B cell (primary cell): ENCODE data around the gene CLSTN2. TPM values are rescaled to one million over a fixed set of nuclear protein-coding genes. Genes with fewer than 3 reads are reported as not detected.

Source experiments
- ATAC-seq: fragments of 200-7000 bp; cut with Tn5 transposase; one replicate; pipeline ENCODE4 v1.10.0; 2021; ENCODE audit warnings: low read depth, mild to moderate bottlenecking, moderate number of reproducible peaks, moderate library complexity
- CTCF ChIA-PET: fragments of 350-600 bp; sonication (Branson Sonifier 250); formaldehyde crosslinking; loops from one replicate; lab custom pipeline; 2021; ENCODE audit warnings: antibody characterized with exemption, inconsistent platforms; lab: Charles Lee
- POLR2A ChIA-PET: fragments of 350-600 bp; sonication (Branson Sonifier 250); formaldehyde crosslinking; loops from one replicate; lab custom pipeline; 2021; ENCODE audit warnings: antibody characterized with exemption; lab: Charles Lee
- DNase-seq: peaks from one replicate; pipeline ENCODE4 v3.0.0; 2013
- H2AFZ ChIP-seq: 2 replicates; pipeline ENCODE4 v1.6.1; 2012; ENCODE audit warnings: mild to moderate bottlenecking, low read depth, low read length; ENCODE audit not compliant: insufficient read depth, poor library complexity, severe bottlenecking
- H3K27ac ChIP-seq, 2 donors: 1 replicate in 1 of 2; 2 replicates in 1 of 2; pipeline ENCODE4 v1.5.1; 2012 to 2013; ENCODE audit warnings: low read length in 2 of 2, mild to moderate bottlenecking in 2 of 2, moderate library complexity in 1 of 2
- H3K27me3 ChIP-seq, 4 experiments: fragments of 200-600 bp in 1 of 4; sonication (generic) in 1 of 4; replicated peaks in 1 of 4; 1 replicate in 2 of 4; 2 replicates in 2 of 4; pipeline versions ENCODE4 v1.6.1 to v1.7.0; 2013 to 2016; ENCODE audit warnings: low read length in 3 of 4, mild to moderate bottlenecking in 2 of 4, mixed read lengths in 1 of 4, moderate library complexity in 1 of 4; ENCODE audit not compliant: insufficient read depth in 4 of 4, control insufficient read depth in 3 of 4; ENCODE audit errors: control extremely low read depth in 1 of 4
- H3K36me3 ChIP-seq, 2 experiments: replicated peaks in 1 of 2; 1 replicate in 1 of 2; 2 replicates in 1 of 2; pipeline versions ENCODE4 v1.6.1 to v1.7.1; 2013; ENCODE audit warnings: low read length in 1 of 2; ENCODE audit not compliant: insufficient read depth in 2 of 2, control insufficient read depth in 1 of 2; ENCODE audit errors: control extremely low read depth in 1 of 2, extremely low read depth in 1 of 2
- H3K4me1 ChIP-seq, 2 donors: fragments of 200-600 bp in 1 of 2; sonication (generic) in 1 of 2; 1 replicate in 1 of 2; 2 replicates in 1 of 2; pipeline versions ENCODE4 v1.5.1 to v1.6.1; 2013 to 2017; ENCODE audit warnings: low read length in 2 of 2; ENCODE audit not compliant: control insufficient read depth in 2 of 2, insufficient read depth in 2 of 2
- H3K4me2 ChIP-seq: replicated peaks from 2 replicates; pipeline ENCODE3; 2012; ENCODE audit warnings: mild to moderate bottlenecking, low read depth, low read length; ENCODE audit not compliant: poor library complexity, severe bottlenecking
- H3K4me3 ChIP-seq, 5 experiments: fragments of 200-600 bp in 1 of 5; sonication (generic) in 1 of 5; 1 replicate in 3 of 5; 2 replicates in 2 of 5; pipeline versions ENCODE4 v1.5.1 to v1.7.0; 2011 to 2016; ENCODE audit warnings: low read length in 4 of 5, mild to moderate bottlenecking in 4 of 5, low read depth in 2 of 5, control low read depth in 1 of 5, moderate library complexity in 1 of 5; ENCODE audit not compliant: insufficient read depth in 1 of 5; ENCODE audit errors: control extremely low read depth in 1 of 5, extremely low read depth in 1 of 5
- H3K79me2 ChIP-seq: fragments of 200-600 bp; sonication (generic); one replicate; pipeline ENCODE4 v1.6.0; 2016; ENCODE audit warnings: low read length; ENCODE audit not compliant: control insufficient read depth, insufficient read depth
- H3K9ac ChIP-seq: fragments of 200-600 bp; sonication (generic); 2 replicates; pipeline ENCODE4 v1.6.1; 2017; ENCODE audit warnings: mild to moderate bottlenecking, low read length, moderate library complexity
- H3K9me3 ChIP-seq, 3 donors: one replicate each; pipeline versions ENCODE4 v1.6.1 to v1.7.1; 2013; ENCODE audit warnings: low read length in 2 of 3; ENCODE audit not compliant: control insufficient read depth in 2 of 3, insufficient read depth in 1 of 3; ENCODE audit errors: control extremely low read depth in 1 of 3
- H4K20me1 ChIP-seq: 2 replicates; pipeline ENCODE4 v1.6.0; 2012; ENCODE audit warnings: mild to moderate bottlenecking, low read length; ENCODE audit not compliant: insufficient read depth, control insufficient read depth, poor library complexity, severe bottlenecking
- H3K27ac Mint-ChIP-seq: one replicate; pipeline ENCODE4 v1.8.0; 2021; ENCODE audit warnings: mixed read lengths
- H3K27me3 Mint-ChIP-seq: one replicate; pipeline ENCODE4 v1.8.0; 2021; ENCODE audit warnings: mixed read lengths
- H3K4me1 Mint-ChIP-seq: one replicate; pipeline ENCODE4 v1.8.0; 2021; ENCODE audit warnings: mixed read lengths
- H3K4me3 Mint-ChIP-seq: one replicate; pipeline ENCODE4 v1.8.0; 2021; ENCODE audit warnings: mixed read lengths
- H3K9me3 Mint-ChIP-seq: one replicate; pipeline ENCODE4 v1.8.0; 2022; ENCODE audit warnings: mixed read lengths; ENCODE audit not compliant: insufficient read depth
- EZH2 ChIP-seq: IDR thresholded peaks from 2 replicates; pipeline ENCODE4 v1.6.1; 2012; ENCODE audit warnings: borderline replicate concordance, low read depth, mild to moderate bottlenecking, moderate library complexity, low read length; ENCODE audit not compliant: insufficient read depth, poor library complexity, severe bottlenecking
- WGBS: methylation state at CpG from one replicate; pipeline ENCODE4 v1.1.5; 2013; ENCODE audit warnings: missing lambda C conversion rate; ENCODE audit not compliant: insufficient coverage; 5-methylcytosine and 5-hydroxymethylcytosine counted together
- intact Hi-C: fragments of 100-400 bp; cut with micrococcal nuclease; formaldehyde crosslinking; loops from one replicate; pipeline ENCODE4 v1.10.0; 2022
- polyA plus RNA-seq: library from polyadenylated mRNA; depleted of rRNA; stranded (reverse); fragments of >200 nt; gene quantifications from 2 replicates; pipeline ENCODE4 v1.2.3, GENCODE V29; 2012
- total RNA-seq, 2 donors: library from RNA; stranded (reverse); fragments of 120-200 nt in 1 of 2; gene quantifications; 1 replicate in 1 of 2; 2 replicates in 1 of 2; pipeline versions ENCODE4 v1.2.3 to v1.2.4, GENCODE V29; 2013 to 2022
- TF ChIP-seq, protein P1 (sequence below): fragments of 200-600 bp; IDR thresholded peaks from one replicate; pipeline ENCODE4 v1.8.0; 2022; ENCODE audit warnings: antibody characterized with exemption, mild to moderate bottlenecking

Gene CLSTN2
- total and polyA plus RNA-seq, 2 donors (not counting 1 experiment from before 2014, with no cell fraction given), result not detected

DNA sequence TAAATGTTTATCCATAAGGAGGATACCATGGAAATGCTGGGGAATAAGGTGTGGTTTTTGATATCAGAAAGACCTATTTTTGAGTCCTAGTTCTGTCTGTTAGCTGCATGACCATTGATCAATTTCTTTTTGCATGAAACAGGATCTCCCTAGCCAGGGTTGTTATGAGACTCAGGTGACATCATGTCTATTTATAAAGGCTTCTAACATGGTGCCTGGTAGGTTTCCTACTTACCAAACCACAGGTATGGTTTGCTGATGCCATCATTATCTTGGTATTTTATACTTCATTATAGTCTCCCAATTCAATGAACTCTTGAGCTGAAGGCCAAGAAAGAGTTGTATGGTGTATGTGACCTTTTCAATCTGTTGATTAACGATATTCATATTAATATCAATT lies 144.0 kb downstream of the CLSTN2 start:
- WGBS, result no CpG with 5 or more reads among the region's 1 CpG
- Histone ChIP-seq H4K20me1 (no peaks in the 10 kb centered on the region), H3K79me2 (no peaks in the 10 kb centered on the region), H3K9me3 (no peaks in the 10 kb centered on the region), H3K27ac (no peak overlapping the region), H3K4me2 (no peak overlapping the region), H3K36me3 (no peaks in the 10 kb centered on the region), H3K4me1 (no peaks in the 10 kb centered on the region), H2AFZ (no peak overlapping the region), H3K27me3 (no peaks in the 10 kb centered on the region), H3K9ac (no peak overlapping the region), H3K4me3 (no peak overlapping the region)
- DNase-seq (no peak), ATAC-seq (no peak)
- Mint-ChIP-seq H3K4me1 (no peaks in the 10 kb centered on the region), H3K27me3 (peaks cover 6% of the 10 kb centered on the region), H3K4me3 (no peak overlapping the region), H3K9me3 (no peaks in the 10 kb centered on the region), H3K27ac (no peak overlapping the region)
- ChIA-PET POLR2A (no interaction called here), CTCF (no interaction called here)
- TF ChIP-seq, protein P1, sequence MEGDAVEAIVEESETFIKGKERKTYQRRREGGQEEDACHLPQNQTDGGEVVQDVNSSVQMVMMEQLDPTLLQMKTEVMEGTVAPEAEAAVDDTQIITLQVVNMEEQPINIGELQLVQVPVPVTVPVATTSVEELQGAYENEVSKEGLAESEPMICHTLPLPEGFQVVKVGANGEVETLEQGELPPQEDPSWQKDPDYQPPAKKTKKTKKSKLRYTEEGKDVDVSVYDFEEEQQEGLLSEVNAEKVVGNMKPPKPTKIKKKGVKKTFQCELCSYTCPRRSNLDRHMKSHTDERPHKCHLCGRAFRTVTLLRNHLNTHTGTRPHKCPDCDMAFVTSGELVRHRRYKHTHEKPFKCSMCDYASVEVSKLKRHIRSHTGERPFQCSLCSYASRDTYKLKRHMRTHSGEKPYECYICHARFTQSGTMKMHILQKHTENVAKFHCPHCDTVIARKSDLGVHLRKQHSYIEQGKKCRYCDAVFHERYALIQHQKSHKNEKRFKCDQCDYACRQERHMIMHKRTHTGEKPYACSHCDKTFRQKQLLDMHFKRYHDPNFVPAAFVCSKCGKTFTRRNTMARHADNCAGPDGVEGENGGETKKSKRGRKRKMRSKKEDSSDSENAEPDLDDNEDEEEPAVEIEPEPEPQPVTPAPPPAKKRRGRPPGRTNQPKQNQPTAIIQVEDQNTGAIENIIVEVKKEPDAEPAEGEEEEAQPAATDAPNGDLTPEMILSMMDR, result no peak
- no peak for TF ChIP-seq EZH2
- intact Hi-C loops, result no loop called here

DNA sequence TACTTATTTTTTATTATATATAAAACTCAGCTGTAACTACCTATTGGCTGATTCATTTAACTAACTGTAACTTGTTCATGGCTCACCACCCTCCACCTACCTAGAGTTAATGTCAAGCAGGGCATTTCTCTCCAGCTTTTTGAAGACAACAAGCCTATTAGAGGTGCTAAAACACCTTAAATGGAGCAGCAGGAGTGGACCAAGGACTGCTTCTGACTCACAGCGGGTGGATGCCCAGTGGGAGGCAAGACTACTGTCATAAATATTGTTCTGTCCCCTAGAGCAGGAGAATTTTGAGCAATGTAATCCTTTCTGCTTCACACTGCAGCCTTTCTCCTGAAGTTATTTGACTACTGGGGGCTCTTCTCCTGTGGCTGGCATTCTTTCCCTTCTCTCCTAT lies 146.9 kb downstream of the CLSTN2 start:
- Mint-ChIP-seq H3K27me3 (peaks cover 6% of the 10 kb centered on the region), H3K9me3 (no peaks in the 10 kb centered on the region), H3K4me1 (no peaks in the 10 kb centered on the region), H3K27ac (no peak overlapping the region), H3K4me3 (no peak overlapping the region)
- ChIA-PET CTCF (no interaction called here), POLR2A (no interaction called here)
- WGBS, result no CpG with 5 or more reads among the region's 1 CpG
- Histone ChIP-seq H3K36me3 (no peaks in the 10 kb centered on the region), H4K20me1 (no peaks in the 10 kb centered on the region), H3K4me3 (no peak overlapping the region), H3K27me3 (no peaks in the 10 kb centered on the region), H3K4me2 (no peak overlapping the region), H3K79me2 (no peaks in the 10 kb centered on the region), H3K4me1 (no peaks in the 10 kb centered on the region), H2AFZ (no peak overlapping the region), H3K9me3 (no peaks in the 10 kb centered on the region), H3K27ac (no peak overlapping the region), H3K9ac (no peak overlapping the region)
- intact Hi-C loops, result no loop called here
- TF ChIP-seq, protein P1, result no peak
- no peak for TF ChIP-seq EZH2
- ATAC-seq, result no peak
- DNase-seq, result no peak
